Stomach (tissue), 9 donors: Measurements from ENCODE around the gene LGALS3BP. TPM values are rescaled to one million over a fixed set of nuclear protein-coding genes. Genes with fewer than 3 reads are reported as not detected.
A peak's percentile ranks its signal among the peaks of the same experiment; 100 is the strongest.

Experiments
- DNase-seq, 2 donors: peaks; one replicate each; pipeline versions ENCODE4 v3.0.0 to v3.0.0-alpha.2; 2013 to 2019
- H3K27ac ChIP-seq, 5 donors: fragments of 200-600 bp in 4 of 5; sonication (generic) in 4 of 5; one replicate each; pipeline ENCODE4 v1.5.1; 2013 to 2019; ENCODE audit warnings: mild to moderate bottlenecking in 1 of 5, moderate library complexity in 1 of 5
- H3K27me3 ChIP-seq, 3 donors: fragments of 200-600 bp; sonication (generic); one replicate each; pipeline ENCODE4 v1.5.1; 2017 to 2019; ENCODE audit warnings: mixed run types in 1 of 3
- H3K36me3 ChIP-seq, 4 donors: fragments of 200-600 bp; sonication (generic); 1 replicate in 3 of 4; 2 replicates in 1 of 4; pipeline ENCODE4 v1.5.1; 2016 to 2019
- H3K4me1 ChIP-seq, 4 donors: fragments of 200-600 bp; sonication (generic); one replicate each; pipeline ENCODE4 v1.5.1; 2016 to 2019
- H3K4me3 ChIP-seq, 4 donors: fragments of 200-600 bp; sonication (generic) in 3 of 4; one replicate each; pipeline ENCODE4 v1.5.1; 2016 to 2019; ENCODE audit warnings: mild to moderate bottlenecking in 1 of 4
- H3K9me3 ChIP-seq, 4 donors: fragments of 200-600 bp; sonication (generic); one replicate each; pipeline ENCODE4 v1.5.1; 2016 to 2019
- CTCF ChIP-seq, 7 experiments: fragments of 450-650 bp in 4 of 7; fragments of 200-600 bp in 3 of 7; sonication (generic) in 3 of 7; IDR thresholded peaks; one replicate each; pipeline ENCODE4 v1.5.1; 2016 to 2019; ENCODE audit warnings: antibody characterized with exemption in 7 of 7, control low read depth in 2 of 7, mild to moderate bottlenecking in 1 of 7
- EP300 ChIP-seq: sonication (generic); formaldehyde crosslinking; IDR thresholded peaks from one replicate; pipeline ENCODE4 v1.6.1; 2017; ENCODE audit warnings: antibody characterized with exemption
- POLR2A ChIP-seq, 4 donors: fragments of 450-650 bp; IDR thresholded peaks; one replicate each; pipeline ENCODE4 v1.6.1; 2016; ENCODE audit warnings: antibody characterized with exemption in 4 of 4, control low read depth in 2 of 4, mild to moderate bottlenecking in 1 of 4, moderate library complexity in 1 of 4
- POLR2AphosphoS5 ChIP-seq, 3 donors: sonication (generic); formaldehyde crosslinking; IDR thresholded peaks; one replicate each; pipeline ENCODE4 v1.6.1; 2016; ENCODE audit warnings: antibody characterized with exemption in 3 of 3
- whole genome bisulfite sequencing, 5 donors: extraction: QIAGEN DNeasy Blood & Tissue Kit in 3 of 5; methylation state at CpG; one replicate each; pipeline versions ENCODE4 v1.1.5 to v1.1.7; 2013 to 2018; 5-methylcytosine and 5-hydroxymethylcytosine counted together
- intact Hi-C: fragments of 100-400 bp; cut with DNase I; formaldehyde crosslinking; loops from one replicate; pipeline ENCODE4 v1.15.1; 2023; ENCODE audit warnings: low total_unique reads
- polyA plus RNA-seq, 3 donors: library from polyadenylated mRNA; stranded (reverse); fragments of 200-250 nt; gene quantifications; one replicate each; pipeline ENCODE4 v1.2.3, GENCODE V29; 2013
- total RNA-seq, 5 donors: library from RNA; depleted of rRNA; stranded (reverse); fragments of >200 nt; gene quantifications; one replicate each; pipeline versions ENCODE4 v1.1.0 to v1.2.3, GENCODE V29; 2014 to 2016
- donor health status: healthy with polysubstance abuse.
- donor health status: Bipolar disorder and iron deficiency.
- donor health status: healthy.

LGALS3BP gene
- total and polyA plus RNA-seq, 8 donors = 63.4 to 625 (median 192) TPM

DNA sequence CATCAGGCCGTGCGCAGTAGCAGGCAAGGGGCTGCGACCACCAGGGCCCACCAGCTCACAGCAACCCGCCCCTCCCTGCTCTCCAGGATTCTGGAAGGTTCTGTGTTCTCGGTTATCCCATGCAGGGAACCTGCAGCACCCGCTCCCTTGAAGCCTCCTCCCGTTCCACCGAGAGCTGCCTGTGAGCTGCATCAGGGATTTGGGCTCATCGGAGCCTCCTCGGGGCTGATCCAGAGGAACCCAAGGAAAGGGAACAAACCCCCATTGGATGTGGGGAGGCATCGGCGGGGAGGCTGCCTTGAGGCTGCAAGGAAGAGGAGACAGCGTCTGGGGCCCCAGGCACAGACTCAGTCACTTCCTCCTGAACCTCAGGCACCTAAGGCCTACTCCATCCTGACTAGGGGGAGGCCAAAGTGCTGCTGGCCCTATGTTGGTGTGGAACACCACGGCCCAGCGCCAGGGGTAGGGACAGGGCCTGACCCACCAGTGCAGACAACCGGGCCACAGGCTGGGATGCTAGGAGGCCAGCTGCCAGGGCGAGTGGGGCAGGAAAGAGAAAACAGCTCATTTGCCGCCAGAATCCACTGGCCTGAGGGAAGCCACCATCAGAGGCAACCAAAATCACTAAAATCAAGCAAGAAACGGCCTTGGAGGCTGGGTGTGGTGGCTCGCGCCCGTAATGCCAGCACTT, 14.4 kb upstream of the LGALS3BP start:
- H3K4me3 ChIP-seq = no peak overlapping the region
- no peaks in the 10 kb centered on the region for H3K9me3 ChIP-seq
- peak overlapping the region in 4 of 5 donors; percentile 76 to 83 (median 77) for H3K27ac ChIP-seq
- peak in 1 of 2 donors; percentile 24 for DNase-seq
- intact Hi-C loops = no loop called here
- WGBS, 5 donors = 75 to 91% (median 85%) methylated on average over 19 to 22 of the region's 22 CpGs
- H3K4me1 ChIP-seq = peaks cover 52 to 70% (median 64%) of the 10 kb centered on the region in 4 donors
- peaks cover 55 to 97% (median 94%) of the 10 kb centered on the region in 4 donors for H3K36me3 ChIP-seq
- no peaks in the 10 kb centered on the region for H3K27me3 ChIP-seq
- TF ChIP-seq CTCF (IDR thresholded peaks at IDR 0.05) (no peak), POLR2AphosphoS5 (IDR thresholded peaks at IDR 0.05) (no peak), POLR2A (IDR thresholded peaks at IDR 0.05) (no peak), EP300 (no peak)

GRCh38 chr17:78993241-78993956, 13.7 kb upstream of the LGALS3BP start:
- H3K4me3 ChIP-seq = no peak overlapping the region
- DNase-seq = peak; percentile 72 to 79
- 65 to 72% (median 71%) methylated on average over 35 to 49 of the region's 49 CpGs for WGBS, 5 donors
- intact Hi-C loops = no loop called here
- H3K27ac ChIP-seq = peak overlapping the region; percentile 11 to 78 (median 54)
- H3K36me3 ChIP-seq = peaks cover 55 to 89% (median 87%) of the 10 kb centered on the region in 4 donors
- H3K4me1 ChIP-seq = peaks cover 48 to 67% (median 58%) of the 10 kb centered on the region in 4 donors
- H3K9me3 ChIP-seq = no peaks in the 10 kb centered on the region
- H3K27me3 ChIP-seq = no peaks in the 10 kb centered on the region
- TF ChIP-seq CTCF (IDR thresholded peaks at IDR 0.05) (peak in 5 of 7 experiments; percentile 67 to 76 (median 75)), POLR2A (IDR thresholded peaks at IDR 0.05) (no peak)

DNA sequence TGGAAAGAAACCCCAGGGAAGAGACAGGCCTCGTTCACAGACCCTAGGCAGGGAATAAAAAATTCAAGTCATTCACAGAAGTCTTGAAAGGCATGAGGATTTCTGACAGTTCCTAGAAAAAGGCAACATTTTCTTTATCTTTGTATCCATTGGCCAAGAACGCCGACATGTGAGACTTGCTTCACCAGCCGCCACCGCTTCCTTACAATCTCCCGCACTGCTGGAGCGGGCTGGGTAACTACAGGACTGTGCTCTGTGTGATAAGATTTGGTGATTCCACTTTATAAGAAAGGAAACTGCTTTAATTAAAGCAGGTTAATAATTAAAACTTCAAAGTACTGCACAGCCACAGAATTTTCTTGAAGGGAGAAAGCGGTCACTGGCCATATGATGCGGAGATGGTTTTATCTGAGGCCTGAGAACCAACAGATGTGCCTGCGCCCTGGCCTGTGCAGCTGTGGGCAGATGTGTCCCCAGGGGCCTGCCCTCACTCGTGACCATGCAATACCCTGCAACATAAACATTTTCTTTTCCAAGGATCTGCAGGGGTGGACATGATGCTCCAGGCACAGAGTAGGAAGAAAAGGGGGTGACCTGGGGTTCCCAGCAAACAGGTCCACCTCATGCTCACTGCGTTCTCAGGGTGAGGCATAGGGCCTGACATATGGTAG, 13.0 kb upstream of the LGALS3BP start:
- no peaks in the 10 kb centered on the region for H3K9me3 ChIP-seq
- H3K27me3 ChIP-seq = no peaks in the 10 kb centered on the region
- peaks cover 48 to 67% (median 58%) of the 10 kb centered on the region in 4 donors for H3K4me1 ChIP-seq
- peak overlapping the region; percentile 16 to 78 (median 54) for H3K27ac ChIP-seq
- H3K36me3 ChIP-seq = peaks cover 53 to 82% (median 80%) of the 10 kb centered on the region in 4 donors
- 41 to 64% (median 48%) methylated on average over 12 of the region's 12 CpGs for WGBS, 5 donors
- DNase-seq = peak in 1 of 2 donors; percentile 27
- H3K4me3 ChIP-seq = no peak overlapping the region
- intact Hi-C loops = no loop called here
- TF ChIP-seq CTCF (IDR thresholded peaks at IDR 0.05) (no peak), POLR2A (IDR thresholded peaks at IDR 0.05) (no peak), EP300 (no peak), POLR2AphosphoS5 (IDR thresholded peaks at IDR 0.05) (peak in 1 of 3 donors; percentile 33)

- intact Hi-C loops = no loop called here
- 71 to 85% (median 80%) methylated on average over 22 of the region's 22 CpGs for WGBS, 5 donors
- Histone ChIP-seq H3K27me3 (no peaks in the 10 kb centered on the region), H3K27ac (peak overlapping the region in 4 of 5 donors; percentile 16 to 78 (median 54)), H3K4me1 (peaks cover 48 to 67% (median 58%) of the 10 kb centered on the region in 4 donors), H3K36me3 (peaks cover 47 to 76% (median 74%) of the 10 kb centered on the region in 4 donors), H3K9me3 (no peaks in the 10 kb centered on the region), H3K4me3 (no peak overlapping the region)
- no peak for TF ChIP-seq EP300
- no peak for TF ChIP-seq POLR2AphosphoS5 (IDR thresholded peaks at IDR 0.05)
- no peak for TF ChIP-seq POLR2A (IDR thresholded peaks at IDR 0.05)
- TF ChIP-seq CTCF (IDR thresholded peaks at IDR 0.05) = no peak
- DNase-seq = peak in 1 of 2 donors; percentile 11
Measured at GRCh38 chr17:78991906-78992532, 12.3 kb upstream of the LGALS3BP start.
